ENCODE results near the gene NOM1.

The NOM1 gene

DNA sequence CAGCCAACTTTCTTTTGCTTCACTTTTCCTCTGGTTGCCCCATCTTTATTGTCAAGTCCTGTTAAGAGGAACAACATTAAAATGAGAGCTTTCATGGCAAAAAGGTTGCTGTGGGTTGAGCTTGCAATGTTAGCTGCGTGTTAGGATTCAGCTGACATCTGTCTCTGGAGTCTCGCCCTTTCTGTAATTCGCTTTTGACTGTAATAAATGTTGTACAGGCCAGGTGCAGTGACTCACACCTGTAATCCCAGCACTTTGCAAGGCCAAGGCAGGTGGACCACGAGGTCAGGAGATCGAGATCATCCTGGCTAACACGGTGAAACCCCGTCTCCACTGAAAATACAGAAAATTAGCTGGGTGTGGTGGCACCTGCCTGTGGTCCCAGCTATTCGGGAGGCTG, 36.9 kb downstream of the NOM1 start:
- H3K4me1 ChIP-seq (ENCODE audit: control insufficient read depth, insufficient read depth, low read length), result peaks cover 6% of the 10 kb centered on the region
- peaks cover 8% of the 10 kb centered on the region for H3K27me3 ChIP-seq (replicated peaks; ENCODE audit: control insufficient read depth, insufficient read depth, low read length)
- H3K9ac ChIP-seq (ENCODE audit: low read length), result no peak overlapping the region
- no peaks in the 10 kb centered on the region for H3K36me3 ChIP-seq (ENCODE audit: control insufficient read depth, insufficient read depth, low read length, severe bottlenecking)
- DNase-seq (ENCODE audit: low read depth), result no peak
- no peaks in the 10 kb centered on the region for H3K9me3 ChIP-seq (ENCODE audit: control insufficient read depth, low read length)
- no peak overlapping the region for H3K4me3 ChIP-seq (ENCODE audit: low read length)

DNA sequence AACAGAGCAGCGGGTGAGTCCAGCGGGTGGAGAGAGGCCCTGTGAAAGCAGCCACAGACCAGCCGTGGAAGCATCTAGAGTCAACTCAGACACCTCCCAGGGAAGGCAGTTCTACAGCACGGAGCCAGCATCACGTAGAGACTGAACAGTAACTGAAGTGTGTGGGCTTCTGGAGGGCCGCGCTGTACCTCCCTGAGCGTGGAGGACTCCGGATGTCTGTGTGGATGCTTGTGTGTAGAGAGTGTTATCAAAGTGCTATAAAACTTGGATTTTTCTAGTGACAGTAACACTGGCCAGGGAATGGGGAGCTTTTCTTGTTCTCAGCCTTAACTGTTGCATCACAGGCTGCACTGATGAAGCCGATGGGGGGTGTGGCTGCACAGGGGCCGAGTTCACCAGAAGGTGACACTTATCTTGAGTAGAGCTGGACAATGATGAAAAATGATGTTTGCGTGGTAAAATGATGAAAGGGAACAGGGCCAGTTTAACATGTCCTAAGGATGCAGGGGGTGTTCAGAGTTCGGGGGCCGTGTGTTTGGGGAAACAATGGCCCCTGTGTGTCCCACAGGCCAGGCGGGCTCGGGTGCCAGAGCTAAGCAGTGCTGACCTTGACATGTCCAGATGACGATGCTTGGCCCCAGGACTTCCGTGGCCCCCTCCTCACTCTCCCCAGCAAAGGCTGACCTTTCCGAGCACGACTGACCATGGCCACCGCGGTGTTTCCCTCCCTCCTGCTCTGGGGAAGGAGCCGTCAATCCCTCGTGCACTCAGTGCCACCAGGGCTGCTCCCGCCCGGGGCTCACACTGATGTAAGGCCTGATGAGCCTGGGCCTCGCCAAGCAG, 39.1 kb downstream of the NOM1 start:
- H3K4me3 ChIP-seq (ENCODE audit: low read length), result no peak overlapping the region
- H3K9me3 ChIP-seq (ENCODE audit: control insufficient read depth, low read length), result no peaks in the 10 kb centered on the region
- no peak for DNase-seq (ENCODE audit: low read depth)
- H3K36me3 ChIP-seq (ENCODE audit: control insufficient read depth, insufficient read depth, low read length, severe bottlenecking), result no peaks in the 10 kb centered on the region
- no peak overlapping the region for H3K9ac ChIP-seq (ENCODE audit: low read length)
- peaks cover 21% of the 10 kb centered on the region for H3K27me3 ChIP-seq (replicated peaks; ENCODE audit: control insufficient read depth, insufficient read depth, low read length)
- H3K4me1 ChIP-seq (ENCODE audit: control insufficient read depth, insufficient read depth, low read length), result peaks cover 6% of the 10 kb centered on the region

DNA sequence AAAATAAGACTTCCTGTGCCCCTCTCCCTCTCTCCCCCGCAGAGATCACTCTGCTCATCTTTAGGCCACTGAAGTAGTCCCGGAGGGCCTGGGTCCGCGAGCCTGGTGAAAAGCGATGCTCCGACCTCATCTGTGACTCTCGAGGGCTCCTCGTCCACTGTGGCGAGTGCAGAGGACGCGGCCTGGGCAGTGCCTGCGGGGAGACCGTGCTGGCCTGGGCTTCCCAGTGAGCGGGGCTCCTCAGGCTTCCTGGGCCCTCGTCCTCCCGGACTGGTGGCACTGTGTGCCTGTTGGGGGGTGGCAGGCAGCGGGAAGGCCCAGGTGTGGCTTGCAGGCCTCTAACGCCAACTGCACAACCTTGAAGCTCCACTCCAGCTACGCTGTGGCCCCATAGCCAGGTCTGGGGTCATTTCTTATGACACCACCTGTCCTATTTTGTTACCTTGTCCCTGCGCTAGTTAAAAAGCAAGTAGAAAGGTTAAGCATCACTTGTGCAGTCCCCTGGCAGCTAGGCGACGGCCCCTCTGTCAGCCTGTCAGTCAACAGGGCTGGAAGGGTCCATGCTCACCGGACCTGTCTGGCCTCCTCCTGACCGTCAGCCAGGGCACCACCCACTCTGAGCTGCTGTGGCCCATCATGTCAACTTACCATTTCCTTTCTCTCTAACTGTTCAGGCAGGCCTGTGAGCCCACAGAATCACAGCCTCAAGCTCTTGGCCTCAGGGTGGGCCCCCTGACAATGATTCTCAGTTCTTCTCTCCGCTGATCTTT, 40.4 kb downstream of the NOM1 start:
- H3K9me3 ChIP-seq (ENCODE audit: control insufficient read depth, low read length), result no peaks in the 10 kb centered on the region
- H3K9ac ChIP-seq (ENCODE audit: low read length), result no peak overlapping the region
- no peaks in the 10 kb centered on the region for H3K36me3 ChIP-seq (ENCODE audit: control insufficient read depth, insufficient read depth, low read length, severe bottlenecking)
- no peaks in the 10 kb centered on the region for H3K4me1 ChIP-seq (ENCODE audit: control insufficient read depth, insufficient read depth, low read length)
- H3K4me3 ChIP-seq (ENCODE audit: low read length), result no peak overlapping the region
- no peak for DNase-seq (ENCODE audit: low read depth)
- H3K27me3 ChIP-seq (replicated peaks; ENCODE audit: control insufficient read depth, insufficient read depth, low read length), result peaks cover 21% of the 10 kb centered on the region

DNA sequence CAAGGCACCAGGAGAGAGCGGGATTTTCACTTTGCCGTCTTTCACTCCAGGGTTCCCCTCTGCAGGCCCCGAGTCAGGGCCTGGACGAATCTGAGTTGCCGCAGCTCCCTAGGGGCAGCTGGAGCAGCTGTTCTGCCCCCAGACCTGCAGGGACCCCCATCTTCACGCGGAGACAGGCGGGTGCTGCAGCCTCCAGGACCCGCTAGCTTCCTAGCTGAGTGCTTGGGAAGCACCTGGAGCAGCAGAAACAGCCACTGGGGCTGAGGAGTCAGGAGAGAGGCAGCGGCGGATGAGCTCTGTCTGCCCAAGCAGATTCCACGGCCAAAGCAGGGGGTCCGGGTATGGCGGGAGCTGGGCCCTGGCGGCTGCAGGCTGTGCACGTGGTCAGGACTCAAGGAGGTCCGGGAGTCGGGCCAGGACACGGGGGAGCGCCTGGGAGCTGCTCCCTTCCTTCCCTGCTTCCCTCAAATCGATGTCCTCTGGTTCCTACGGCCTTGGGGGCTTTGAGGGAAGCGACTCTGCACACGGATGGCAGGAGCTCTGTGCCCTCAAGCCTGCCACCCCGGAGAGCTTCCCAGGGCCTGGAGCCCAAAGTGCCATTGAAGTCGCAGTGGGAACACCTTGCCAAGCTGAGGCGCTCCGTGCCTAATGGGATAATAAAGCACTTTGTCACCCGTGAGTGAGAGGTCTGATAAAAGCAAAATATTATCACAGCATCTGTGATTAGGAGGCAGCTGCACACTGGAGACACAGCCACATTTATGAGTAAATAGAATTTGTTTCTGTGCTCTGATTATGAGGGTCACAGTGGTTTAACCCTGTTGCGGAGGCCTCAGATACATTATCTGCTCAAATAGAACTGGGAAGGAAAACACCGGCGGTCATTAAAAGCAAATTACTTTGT, 43.8 kb downstream of the NOM1 start:
- Histone ChIP-seq H3K9ac (ENCODE audit: low read length) (no peak overlapping the region), H3K27me3 (replicated peaks; ENCODE audit: control insufficient read depth, insufficient read depth, low read length) (peaks cover 37% of the 10 kb centered on the region), H3K9me3 (ENCODE audit: control insufficient read depth, low read length) (peaks cover 6% of the 10 kb centered on the region), H3K4me1 (ENCODE audit: control insufficient read depth, insufficient read depth, low read length) (no peaks in the 10 kb centered on the region), H3K36me3 (ENCODE audit: control insufficient read depth, insufficient read depth, low read length, severe bottlenecking) (no peaks in the 10 kb centered on the region), H3K4me3 (ENCODE audit: low read length) (no peak overlapping the region)
- DNase-seq (ENCODE audit: low read depth), result no peak

DNA sequence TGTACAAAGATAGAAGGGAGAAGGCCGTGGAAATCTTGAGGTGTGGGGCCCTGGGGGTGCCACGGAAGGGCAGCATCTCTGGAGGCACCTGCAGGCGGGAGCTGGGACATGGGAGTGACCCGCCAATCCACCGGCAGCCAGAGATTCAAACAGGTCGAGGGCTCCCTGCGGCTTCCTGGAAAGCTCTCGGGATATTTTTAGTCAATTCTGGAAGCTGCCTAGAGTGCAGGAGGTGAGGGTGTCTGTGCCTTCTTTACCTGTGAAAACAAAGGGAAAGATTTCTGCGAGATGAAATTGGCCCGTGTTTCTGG, 44.4 kb downstream of the NOM1 start:
- Histone ChIP-seq H3K9me3 (ENCODE audit: control insufficient read depth, low read length) (peaks cover 6% of the 10 kb centered on the region), H3K27me3 (replicated peaks; ENCODE audit: control insufficient read depth, insufficient read depth, low read length) (peaks cover 35% of the 10 kb centered on the region), H3K9ac (ENCODE audit: low read length) (no peak overlapping the region), H3K4me3 (ENCODE audit: low read length) (no peak overlapping the region), H3K4me1 (ENCODE audit: control insufficient read depth, insufficient read depth, low read length) (no peaks in the 10 kb centered on the region), H3K36me3 (ENCODE audit: control insufficient read depth, insufficient read depth, low read length, severe bottlenecking) (no peaks in the 10 kb centered on the region)
- no peak for DNase-seq (ENCODE audit: low read depth)

DNA sequence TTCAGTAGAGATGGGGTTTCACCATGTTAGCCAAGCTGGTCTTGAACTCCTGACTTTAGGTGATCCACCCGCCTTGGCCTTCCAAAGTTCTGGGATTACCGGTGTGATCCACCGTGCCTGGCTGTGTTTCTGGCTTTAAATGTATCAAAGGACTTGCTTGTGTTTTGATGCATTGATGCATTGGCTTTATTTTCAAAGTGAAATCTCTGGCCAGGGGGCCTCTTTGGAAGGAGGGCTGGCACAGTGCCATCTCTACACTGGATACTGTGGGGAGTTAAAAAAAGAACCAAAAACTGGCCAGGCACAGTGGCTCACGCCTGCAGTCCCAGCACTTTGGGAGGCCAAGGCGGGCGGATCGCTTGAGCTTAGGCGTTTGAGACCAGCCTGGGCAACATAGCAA, 44.9 kb downstream of the NOM1 start:
- Histone ChIP-seq H3K4me3 (ENCODE audit: low read length) (no peak overlapping the region), H3K9ac (ENCODE audit: low read length) (no peak overlapping the region), H3K36me3 (ENCODE audit: control insufficient read depth, insufficient read depth, low read length, severe bottlenecking) (no peaks in the 10 kb centered on the region), H3K4me1 (ENCODE audit: control insufficient read depth, insufficient read depth, low read length) (no peaks in the 10 kb centered on the region), H3K9me3 (ENCODE audit: control insufficient read depth, low read length) (peaks cover 6% of the 10 kb centered on the region), H3K27me3 (replicated peaks; ENCODE audit: control insufficient read depth, insufficient read depth, low read length) (peaks cover 39% of the 10 kb centered on the region)
- no peak for DNase-seq (ENCODE audit: low read depth)

DNA sequence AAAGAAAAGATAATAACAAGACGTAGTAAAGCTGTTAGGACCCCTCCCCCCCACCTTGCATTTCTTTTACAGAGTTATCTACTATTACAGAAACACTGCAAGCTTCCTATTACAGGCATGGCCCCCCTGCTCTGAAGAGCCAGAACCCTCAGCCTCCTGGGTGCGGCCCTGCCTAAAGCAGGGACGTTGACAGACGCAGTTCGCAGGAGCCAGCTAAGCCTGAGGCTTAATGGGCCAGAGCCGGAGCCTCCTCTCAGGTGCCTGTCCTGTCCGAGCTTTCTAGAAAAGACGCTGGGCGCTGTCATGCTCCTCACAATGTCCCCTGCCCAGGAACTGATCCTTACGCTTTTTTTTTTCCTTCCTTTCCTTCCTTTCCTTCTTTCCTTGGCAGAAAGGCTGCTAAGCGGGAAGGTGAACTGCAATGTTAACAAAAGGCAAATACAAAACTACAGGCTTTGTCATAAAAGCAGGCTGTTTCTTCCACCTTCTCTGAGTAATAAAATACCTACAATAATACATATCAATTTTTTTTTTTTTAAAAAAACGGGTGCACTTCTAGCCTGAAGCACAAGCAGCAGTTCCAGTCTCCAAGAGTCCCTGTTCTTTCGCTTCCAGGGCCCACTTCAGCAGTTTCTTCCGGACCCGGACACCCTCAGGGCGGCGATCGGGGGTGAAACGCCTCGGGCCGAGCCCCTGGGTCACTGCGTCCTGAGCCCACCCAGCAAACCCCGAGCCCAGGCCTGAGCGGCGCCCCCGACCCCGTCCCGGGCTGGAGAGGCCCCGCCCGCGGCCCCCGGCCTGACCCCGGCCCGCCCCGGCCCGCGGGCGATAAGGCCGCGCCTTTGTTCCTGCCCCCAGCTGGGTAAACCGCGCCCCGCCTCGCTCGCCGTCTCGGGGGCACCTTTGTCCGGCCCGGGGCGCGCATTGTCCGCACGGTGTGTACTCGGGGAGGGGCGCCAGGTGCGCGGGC, 49.8 kb downstream of the NOM1 start:
- no peak overlapping the region for H3K4me3 ChIP-seq (ENCODE audit: low read length)
- H3K9me3 ChIP-seq (ENCODE audit: control insufficient read depth, low read length), result peaks cover 6% of the 10 kb centered on the region
- no peak for DNase-seq (ENCODE audit: low read depth)
- H3K27me3 ChIP-seq (replicated peaks; ENCODE audit: control insufficient read depth, insufficient read depth, low read length), result peaks cover 66% of the 10 kb centered on the region
- H3K36me3 ChIP-seq (ENCODE audit: control insufficient read depth, insufficient read depth, low read length, severe bottlenecking), result no peaks in the 10 kb centered on the region
- H3K4me1 ChIP-seq (ENCODE audit: control insufficient read depth, insufficient read depth, low read length), result peaks cover 8% of the 10 kb centered on the region
- no peak overlapping the region for H3K9ac ChIP-seq (ENCODE audit: low read length)

DNA sequence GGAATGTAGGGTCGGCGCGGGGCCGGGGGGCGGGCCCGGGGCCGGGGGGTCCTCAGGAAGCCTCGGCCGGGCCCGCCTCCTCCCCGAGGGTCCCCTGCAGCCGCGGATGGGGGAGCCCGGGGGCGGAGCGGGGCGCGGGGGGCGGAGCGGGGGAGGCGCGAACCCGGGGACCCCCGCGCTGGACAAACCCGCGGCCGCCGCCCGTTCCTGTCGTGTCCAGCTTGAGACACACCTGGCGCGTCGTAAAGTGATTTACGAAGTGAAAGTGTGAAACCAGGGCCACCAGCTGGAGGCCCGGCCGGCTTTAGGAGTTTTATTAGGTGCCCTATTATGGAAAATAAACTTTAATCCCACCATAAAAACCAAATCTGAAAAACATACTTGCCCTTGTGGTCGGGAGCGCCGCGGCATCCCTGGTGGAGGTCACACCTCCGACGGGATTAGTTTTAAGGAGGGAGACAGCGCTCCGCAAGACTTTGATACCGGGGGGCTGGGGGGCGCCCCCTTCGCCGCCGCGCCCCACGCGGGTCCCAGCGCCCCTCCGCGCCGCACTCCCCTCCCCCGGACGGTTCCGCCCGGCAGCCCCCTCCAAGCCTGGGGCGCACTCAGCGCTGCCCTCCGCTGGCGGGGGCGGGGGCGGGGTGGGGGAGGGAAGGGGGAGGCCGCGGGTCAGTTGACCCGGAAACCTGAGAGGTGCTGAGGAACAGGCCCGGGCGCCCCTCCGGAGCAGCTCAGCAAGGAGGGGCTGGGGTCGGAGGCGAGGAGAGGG, 50.6 kb downstream of the NOM1 start:
- Histone ChIP-seq H3K9ac (ENCODE audit: low read length) (no peak overlapping the region), H3K27me3 (replicated peaks; ENCODE audit: control insufficient read depth, insufficient read depth, low read length) (peaks cover 74% of the 10 kb centered on the region), H3K36me3 (ENCODE audit: control insufficient read depth, insufficient read depth, low read length, severe bottlenecking) (no peaks in the 10 kb centered on the region), H3K4me1 (ENCODE audit: control insufficient read depth, insufficient read depth, low read length) (peaks cover 9% of the 10 kb centered on the region), H3K4me3 (ENCODE audit: low read length) (peak overlapping the region; percentile 41), H3K9me3 (ENCODE audit: control insufficient read depth, low read length) (peaks cover 6% of the 10 kb centered on the region)
- DNase-seq (ENCODE audit: low read depth), result no peak

DNA sequence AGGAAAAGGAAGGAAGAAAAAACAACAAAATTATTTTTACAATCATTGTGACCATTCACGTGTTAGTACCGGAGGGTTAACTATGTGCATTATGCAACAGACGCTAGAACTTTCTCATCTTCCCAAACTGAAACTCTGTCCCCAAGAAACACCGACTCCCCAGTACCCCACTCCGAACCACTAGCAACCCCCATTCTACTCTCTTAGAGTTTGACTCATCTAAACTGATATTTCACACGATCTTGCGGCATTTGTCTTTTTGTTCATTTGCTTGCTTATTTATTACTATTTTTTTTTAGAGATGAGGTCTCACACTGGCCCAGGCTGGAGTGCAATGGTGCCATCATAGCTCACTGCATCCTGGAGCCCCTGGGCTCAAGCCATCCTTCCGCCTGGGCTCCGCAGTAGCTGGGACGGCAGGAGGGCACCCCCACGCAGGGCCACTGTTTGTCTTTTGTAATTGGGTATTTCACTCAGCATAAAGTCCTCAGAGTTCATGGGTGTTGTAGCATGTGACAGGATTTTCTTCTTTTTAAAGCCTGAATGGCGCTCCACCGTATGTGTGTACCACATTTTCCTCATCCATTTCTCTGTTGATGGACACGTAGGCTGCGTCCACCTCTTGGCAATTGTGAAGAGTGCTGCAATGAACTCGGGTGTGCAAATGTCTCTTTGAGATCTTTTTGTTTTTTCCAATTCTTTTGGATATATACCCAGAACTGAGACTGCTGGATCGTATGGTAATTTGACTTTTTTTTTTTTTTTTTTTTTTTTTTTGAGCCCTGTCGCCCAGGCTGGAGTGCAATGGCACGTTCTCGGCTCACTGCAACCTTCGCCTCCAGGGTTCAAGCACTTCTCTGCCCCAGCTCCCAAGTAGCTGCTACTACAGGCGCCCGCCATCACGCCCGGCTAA, 51.5 kb downstream of the NOM1 start:
- Histone ChIP-seq H3K9ac (ENCODE audit: low read length) (no peak overlapping the region), H3K9me3 (ENCODE audit: control insufficient read depth, low read length) (peaks cover 6% of the 10 kb centered on the region), H3K4me3 (ENCODE audit: low read length) (peak overlapping the region; percentile 52), H3K27me3 (replicated peaks; ENCODE audit: control insufficient read depth, insufficient read depth, low read length) (peaks cover 77% of the 10 kb centered on the region), H3K36me3 (ENCODE audit: control insufficient read depth, insufficient read depth, low read length, severe bottlenecking) (no peaks in the 10 kb centered on the region), H3K4me1 (ENCODE audit: control insufficient read depth, insufficient read depth, low read length) (peaks cover 9% of the 10 kb centered on the region)
- DNase-seq (ENCODE audit: low read depth), result no peak

All from adipocyte (in vitro differentiated cells).